Measurements from ENCODE around the gene PDE5A.

- no peak for TF ChIP-seq CTCF (IDR thresholded peaks at IDR 0.05)
- no peak for TF ChIP-seq EZH2 (IDR thresholded peaks at IDR 0.05; ENCODE audit: borderline replicate concordance, insufficient read depth, low read depth, low read length, poor library complexity, severe bottlenecking)
Measured at GRCh38 chr4:119471259-119471658, 157.3 kb downstream of the PDE5A start.
